Forelimb muscle (tissue), 1 donor: ENCODE results near the gene POLR3GL. TPM values are rescaled to one million over a fixed set of nuclear protein-coding genes. Genes with fewer than 3 reads are reported as not detected.

ENCODE experiments used
- DNase-seq: peaks from one replicate; pipeline ENCODE4 v3.0.0-alpha.2; 2013; ENCODE audit warnings: low read depth
- polyA plus RNA-seq: library from polyadenylated mRNA; unstranded; fragments of 120-200 nt; gene quantifications from one replicate; pipeline ENCODE4 v1.2.1, GENCODE V29; 2013; ENCODE audit not compliant: insufficient read length

POLR3GL gene
- polyA plus RNA-seq, 1 donor: 39.6 TPM

GRCh38 chr1:145974721-145975120 lies 10.2 kb downstream of the POLR3GL start:
- no peak for DNase-seq

- no peak for DNase-seq
Observed at GRCh38 chr1:145975216-145975615, 10.7 kb downstream of the POLR3GL start.

- DNase-seq: no peak
Observed at GRCh38 chr1:145977016-145977415, 12.5 kb downstream of the POLR3GL start.

- peak; percentile 86 for DNase-seq
Observed at GRCh38 chr1:145977486-145978470, 13.3 kb downstream of the POLR3GL start.

GRCh38 chr1:145978471-145978853 lies 14.0 kb downstream of the POLR3GL start:
- no peak for DNase-seq

- DNase-seq: peak; percentile 99
Observed at GRCh38 chr1:145978854-145979745, 14.6 kb downstream of the POLR3GL start.

GRCh38 chr1:145979746-145980456 lies 15.4 kb downstream of the POLR3GL start:
- no peak for DNase-seq

- DNase-seq: no peak
Observed at GRCh38 chr1:145980457-145980994, 16.0 kb downstream of the POLR3GL start.

- DNase-seq: no peak
Observed at GRCh38 chr1:145982010-145982723, 17.7 kb downstream of the POLR3GL start.

- DNase-seq: no peak
Observed at GRCh38 chr1:145983206-145983675, 18.8 kb downstream of the POLR3GL start.

GRCh38 chr1:145983960-145984830 lies 19.7 kb downstream of the POLR3GL start:
- no peak for DNase-seq

- no peak for DNase-seq
Observed at GRCh38 chr1:145985129-145985501, 20.6 kb downstream of the POLR3GL start.

GRCh38 chr1:145985502-145986439 lies 21.3 kb downstream of the POLR3GL start:
- no peak for DNase-seq

GRCh38 chr1:145986551-145986950 lies 22.1 kb downstream of the POLR3GL start:
- no peak for DNase-seq

GRCh38 chr1:145987926-145988325 lies 23.4 kb downstream of the POLR3GL start:
- DNase-seq: no peak

GRCh38 chr1:145988773-145989172 lies 24.3 kb downstream of the POLR3GL start:
- no peak for DNase-seq

- DNase-seq: no peak
Observed at GRCh38 chr1:145990249-145990855, 25.9 kb downstream of the POLR3GL start.
